Measurements from ENCODE around the gene ETF1. TPM values are rescaled to one million over a fixed set of nuclear protein-coding genes. Genes with fewer than 3 reads are reported as not detected.

Gene ETF1
- total RNA-seq, 1 donor from 2014 or later: 116 TPM

- peaks cover 85% of the 10 kb centered on the region for H3K79me2 ChIP-seq (ENCODE audit: low read depth)
- Mint-ChIP-seq H3K36me3 (peaks cover 16% of the 10 kb centered on the region), H3K4me1 (peaks cover 11% of the 10 kb centered on the region), H3K27ac (peak overlapping the region; percentile 5), H3K9me3 (no peaks in the 10 kb centered on the region), H3K27me3 (ENCODE audit: insufficient read depth, low read depth) (peaks cover 2% of the 10 kb centered on the region), H3K4me3 (no peak overlapping the region)
- TF ChIP-seq CTCF (IDR thresholded peaks at IDR 0.05) (no peak), EZH2phosphoT487 (IDR thresholded peaks at IDR 0.05) (no peak), EZH2 (IDR thresholded peaks at IDR 0.05) (no peak)
- H3K9ac ChIP-seq: no peak overlapping the region
- no peaks in the 10 kb centered on the region for H3K27me3 ChIP-seq
- H3K9me3 ChIP-seq (ENCODE audit: low read depth): no peaks in the 10 kb centered on the region
- H3F3A ChIP-seq (ENCODE audit: low read depth): peaks cover 19% of the 10 kb centered on the region
- no peak overlapping the region for H3K4me2 ChIP-seq
- H4K20me1 ChIP-seq (ENCODE audit: low read depth): peaks cover 6% of the 10 kb centered on the region
- DNase-seq (ENCODE audit: low spot score): no peak
- H3K27ac ChIP-seq: peak overlapping the region; percentile 57
- H3K36me3 ChIP-seq: peaks cover 8% of the 10 kb centered on the region
- H3K4me3 ChIP-seq: no peak overlapping the region
- H2AFZ ChIP-seq (replicated peaks): no peak overlapping the region
- peaks cover 12% of the 10 kb centered on the region for H3K4me1 ChIP-seq
Observed at GRCh38 chr5:138520971-138521370, 22.1 kb downstream of the ETF1 start.

GRCh38 chr5:138517437-138517836 lies 25.6 kb downstream of the ETF1 start:
- Histone ChIP-seq H3K36me3 (peaks cover 20% of the 10 kb centered on the region), H3K4me1 (no peaks in the 10 kb centered on the region), H3K79me2 (ENCODE audit: low read depth) (peaks cover 53% of the 10 kb centered on the region), H3K27me3 (no peaks in the 10 kb centered on the region), H3K4me3 (no peak overlapping the region), H2AFZ (replicated peaks) (no peak overlapping the region), H3K27ac (no peak overlapping the region), H3K9me3 (ENCODE audit: low read depth) (no peaks in the 10 kb centered on the region), H3F3A (ENCODE audit: low read depth) (no peaks in the 10 kb centered on the region), H3K4me2 (no peak overlapping the region), H4K20me1 (ENCODE audit: low read depth) (peaks cover 8% of the 10 kb centered on the region), H3K9ac (no peak overlapping the region)
- H3K27me3 Mint-ChIP-seq (ENCODE audit: insufficient read depth, low read depth): no peaks in the 10 kb centered on the region
- no peak for DNase-seq (ENCODE audit: low spot score)
- peaks cover 22% of the 10 kb centered on the region for H3K36me3 Mint-ChIP-seq
- H3K27ac Mint-ChIP-seq: no peak overlapping the region
- no peak overlapping the region for H3K4me3 Mint-ChIP-seq
- no peak for TF ChIP-seq CTCF (IDR thresholded peaks at IDR 0.05)
- no peak for TF ChIP-seq EZH2 (IDR thresholded peaks at IDR 0.05)
- TF ChIP-seq EZH2phosphoT487 (IDR thresholded peaks at IDR 0.05): no peak
- no peaks in the 10 kb centered on the region for H3K4me1 Mint-ChIP-seq
- no peaks in the 10 kb centered on the region for H3K9me3 Mint-ChIP-seq

DNA sequence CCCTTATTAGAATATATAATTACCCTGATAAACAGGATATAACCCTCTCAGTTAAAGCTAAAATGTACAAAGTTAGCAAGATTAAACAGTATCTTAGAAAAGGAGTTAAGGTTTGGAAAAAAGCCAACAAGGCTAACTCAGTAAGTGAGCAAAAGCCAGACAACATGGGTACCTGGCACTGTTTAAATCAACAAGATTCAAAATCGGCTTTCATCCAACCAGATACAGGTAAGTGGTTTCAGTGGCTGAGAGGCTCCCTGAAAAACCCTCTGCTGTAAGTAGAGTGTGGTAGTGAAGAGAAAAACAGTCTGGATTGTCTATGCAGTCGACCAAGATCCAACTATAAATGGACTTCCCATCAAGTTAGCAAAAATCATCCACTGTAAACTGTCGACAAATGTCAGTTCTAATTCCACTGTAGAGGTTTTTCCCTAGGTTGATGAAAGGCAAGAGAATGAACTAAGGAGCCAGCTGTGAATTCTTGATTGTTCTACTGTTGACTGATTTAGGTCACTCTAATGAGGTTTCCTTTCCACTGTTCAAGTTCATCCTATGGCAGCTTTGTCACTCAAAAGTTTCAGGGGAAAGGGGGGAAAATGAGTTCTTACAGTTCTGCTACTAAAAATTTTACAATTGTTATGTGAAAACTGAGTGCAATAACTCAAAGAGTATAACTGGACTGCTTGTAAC lies 27.3 kb downstream of the ETF1 start:
- Histone ChIP-seq H3K4me1 (peaks cover 3% of the 10 kb centered on the region), H3K27ac (no peak overlapping the region), H3K36me3 (peaks cover 25% of the 10 kb centered on the region), H3K27me3 (no peaks in the 10 kb centered on the region), H3F3A (ENCODE audit: low read depth) (peaks cover 1% of the 10 kb centered on the region), H3K9me3 (ENCODE audit: low read depth) (no peaks in the 10 kb centered on the region), H3K4me3 (no peak overlapping the region), H3K9ac (no peak overlapping the region), H3K79me2 (ENCODE audit: low read depth) (peaks cover 36% of the 10 kb centered on the region), H3K4me2 (no peak overlapping the region), H2AFZ (replicated peaks) (no peak overlapping the region), H4K20me1 (ENCODE audit: low read depth) (peaks cover 12% of the 10 kb centered on the region)
- DNase-seq (ENCODE audit: low spot score): no peak
- Mint-ChIP-seq H3K4me3 (no peak overlapping the region), H3K4me1 (no peaks in the 10 kb centered on the region), H3K27ac (no peak overlapping the region), H3K9me3 (no peaks in the 10 kb centered on the region), H3K27me3 (ENCODE audit: insufficient read depth, low read depth) (no peaks in the 10 kb centered on the region), H3K36me3 (peaks cover 24% of the 10 kb centered on the region)
- TF ChIP-seq CTCF (IDR thresholded peaks at IDR 0.05): no peak
- TF ChIP-seq EZH2phosphoT487 (IDR thresholded peaks at IDR 0.05): no peak
- TF ChIP-seq EZH2 (IDR thresholded peaks at IDR 0.05): no peak
